GM12801 (cell line): ENCODE measurements around the gene STEAP1B.

Experiments used
- CTCF ChIP-seq: IDR thresholded peaks from one replicate; pipeline ENCODE4 v1.5.1; 2011; ENCODE audit warnings: control low read depth; ENCODE audit not compliant: insufficient read length; ENCODE audit errors: extremely low read depth

The STEAP1B gene

GRCh38 chr7:22542669-22543068 is 42.7 kb upstream of the STEAP1B start:
- TF ChIP-seq CTCF, result no peak

- no peak for TF ChIP-seq CTCF
Measured at GRCh38 chr7:22542254-22542653, 42.3 kb upstream of the STEAP1B start.

GRCh38 chr7:22541789-22542188 is 41.8 kb upstream of the STEAP1B start:
- TF ChIP-seq CTCF, result no peak

GRCh38 chr7:22499044-22499443 is 944 bp downstream of the STEAP1B start:
- TF ChIP-seq CTCF, result no peak

- TF ChIP-seq CTCF, result no peak
Measured at GRCh38 chr7:22488643-22489462, 11.1 kb downstream of the STEAP1B start.

- no peak for TF ChIP-seq CTCF
Measured at GRCh38 chr7:22487978-22488642, 11.9 kb downstream of the STEAP1B start.

GRCh38 chr7:22486597-22486996 is 13.4 kb downstream of the STEAP1B start:
- TF ChIP-seq CTCF, result no peak
